Left lung (tissue), 10 donors: ENCODE measurements around the gene TAPT1. TPM values are rescaled to one million over a fixed set of nuclear protein-coding genes. Genes with fewer than 3 reads are reported as not detected.
"Not testable (repeated sequence)": the region's sequence is repeated elsewhere in the genome, so short reads cannot be mapped to it uniquely, and the experiment has no call there.

ENCODE experiments used
- ATAC-seq: fragments of 200-7000 bp; cut with Tn5 transposase; one replicate; pipeline ENCODE4 v1.9.1; 2020; ENCODE audit warnings: moderate library complexity
- DNase-seq, 4 donors: peaks; one replicate each; pipeline ENCODE4 v3.0.0-alpha.2; 2013 to 2020
- H3K27ac ChIP-seq, 2 donors: fragments of 200-600 bp; sonication (generic) in 1 of 2; one replicate each; pipeline versions ENCODE4 v1.5.0 to v1.8.0; 2020 to 2021
- H3K27me3 ChIP-seq, 2 donors: fragments of 200-600 bp; sonication (generic) in 1 of 2; one replicate each; pipeline versions ENCODE4 v1.5.0 to v1.8.0; 2020 to 2021
- H3K36me3 ChIP-seq, 2 donors: fragments of 200-600 bp; sonication (generic) in 1 of 2; one replicate each; pipeline versions ENCODE4 v1.5.0 to v1.8.0; 2020 to 2021
- H3K4me1 ChIP-seq, 2 donors: fragments of 200-600 bp; one replicate each; pipeline ENCODE4 v1.8.0; 2021
- H3K4me3 ChIP-seq, 2 donors: fragments of 200-600 bp; sonication (generic) in 1 of 2; one replicate each; pipeline versions ENCODE4 v1.5.0 to v1.8.0; 2020 to 2021; ENCODE audit warnings: mild to moderate bottlenecking in 1 of 2
- H3K9me3 ChIP-seq, 2 donors: fragments of 200-600 bp; sonication (generic) in 1 of 2; one replicate each; pipeline versions ENCODE4 v1.5.0 to v1.8.0; 2020 to 2021
- CTCF ChIP-seq, 2 donors: fragments of 200-600 bp; sonication (generic) in 1 of 2; IDR thresholded peaks; one replicate each; pipeline versions ENCODE4 v1.5.0 to v1.8.0; 2021; ENCODE audit warnings: antibody characterized with exemption in 2 of 2
- intact Hi-C, 2 donors: fragments of 100-400 bp; cut with DNase I; formaldehyde crosslinking; loops; one replicate each; pipeline versions ENCODE4 v1.11.2 to v1.14.2; 2022
- polyA plus RNA-seq, 6 donors: library from polyadenylated mRNA; unstranded; fragments of 120-200 nt; gene quantifications; one replicate each; pipeline ENCODE4 v1.2.1, GENCODE V29; 2013; ENCODE audit not compliant: insufficient read length in 6 of 6
- total RNA-seq, 2 donors: library from RNA; stranded (reverse); fragmentation: NEBNext Ultra II Directional; extraction: Animal tissue kit (Norgen Biotek cat#: 25700); gene quantifications; one replicate each; pipeline ENCODE4 v1.2.1, GENCODE V29; 2021
- donor health status: DM: no; HTN: yes; CAD: no.
- donor health status: DM: no; HTN: no; CAD: no.

TAPT1 gene
- total and polyA plus RNA-seq, 8 donors = 42.9 to 65.8 (median 52.2) TPM

DNA sequence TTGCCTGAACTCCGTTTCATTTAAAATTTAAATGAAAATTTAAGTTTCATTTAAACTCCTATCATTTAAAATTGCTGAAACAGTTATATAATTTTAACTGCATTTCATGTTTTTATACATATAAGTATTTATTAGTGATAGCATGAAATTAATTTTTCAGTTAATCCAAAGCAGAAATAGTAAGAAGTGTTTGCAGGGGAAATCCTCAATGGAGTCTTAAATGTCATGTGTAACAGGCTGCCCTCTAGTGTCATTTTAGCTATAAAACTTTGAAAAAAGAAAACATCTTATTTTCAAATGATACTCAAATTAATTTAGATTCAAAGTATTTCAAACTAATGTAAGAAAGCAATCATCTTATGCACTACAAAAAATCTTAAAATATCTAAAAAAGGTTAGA is 27.2 kb downstream of the TAPT1 start:
- H3K4me1 ChIP-seq = peaks cover 0 to 46% of the 10 kb centered on the region in 2 donors
- ATAC-seq (no peak), DNase-seq (peak in 1 of 4 donors; percentile 26)
- no peak overlapping the region for H3K4me3 ChIP-seq
- peaks cover 0 to 5% of the 10 kb centered on the region in 2 donors for H3K36me3 ChIP-seq
- intact Hi-C loops = no loop called here
- H3K27ac ChIP-seq = no peak overlapping the region
- no peak for TF ChIP-seq CTCF (IDR thresholded peaks at IDR 0.05)
- no peaks in the 10 kb centered on the region for H3K27me3 ChIP-seq
- no peaks in the 10 kb centered on the region for H3K9me3 ChIP-seq

DNA sequence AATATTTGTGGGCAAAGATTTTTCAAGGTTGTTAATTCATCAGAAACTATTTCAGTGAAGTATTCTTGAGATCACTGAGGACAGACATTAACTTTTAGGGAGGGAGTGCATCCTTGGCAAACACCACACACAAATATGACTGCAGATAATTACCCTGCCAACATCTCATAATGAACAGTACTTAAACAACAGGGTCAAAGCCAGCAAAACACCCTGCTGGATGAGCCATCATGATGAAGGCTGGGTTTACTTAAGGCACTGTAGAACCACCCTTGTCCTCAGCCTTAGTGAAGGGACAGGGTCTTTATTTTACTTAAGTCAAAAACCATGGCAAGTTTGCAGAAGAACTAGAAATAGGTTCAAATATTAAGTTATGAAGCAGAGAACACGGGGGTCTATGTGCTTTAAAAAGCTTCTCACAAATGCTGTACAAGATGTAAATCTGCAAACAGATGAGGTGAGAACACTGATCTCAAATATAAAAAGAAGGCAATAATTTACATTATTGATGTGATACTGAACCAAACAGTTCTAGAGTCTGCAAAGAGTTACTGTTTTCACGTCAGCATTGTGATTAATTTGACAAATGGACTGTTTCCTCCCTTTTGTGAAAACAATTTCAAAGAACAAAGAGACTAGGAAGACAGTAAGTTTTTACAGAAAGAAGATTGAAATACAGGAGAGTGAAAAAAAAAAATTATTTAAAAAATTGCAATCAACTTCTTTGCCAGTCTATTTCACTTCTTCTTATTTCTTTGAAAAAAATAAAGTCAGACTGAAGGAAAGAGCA is 28.2 kb downstream of the TAPT1 start:
- intact Hi-C loops = no loop called here
- Histone ChIP-seq H3K36me3 (peaks cover 0 to 5% of the 10 kb centered on the region in 2 donors), H3K27me3 (no peaks in the 10 kb centered on the region), H3K4me3 (no peak overlapping the region), H3K27ac (no peak overlapping the region), H3K9me3 (no peaks in the 10 kb centered on the region), H3K4me1 (peaks cover 0 to 46% of the 10 kb centered on the region in 2 donors)
- no peak for DNase-seq
- no peak for TF ChIP-seq CTCF (IDR thresholded peaks at IDR 0.05)
- ATAC-seq = no peak

- Histone ChIP-seq H3K36me3 (peaks cover 0 to 5% of the 10 kb centered on the region in 2 donors), H3K27me3 (no peaks in the 10 kb centered on the region), H3K4me1 (peaks cover 0 to 53% of the 10 kb centered on the region in 2 donors), H3K4me3 (peak overlapping the region in 1 of 2 donors; percentile 13), H3K27ac (peak overlapping the region; percentile 67 to 73), H3K9me3 (no peaks in the 10 kb centered on the region)
- DNase-seq = peak in 2 of 4 donors; percentile 36 to 61
- intact Hi-C loops = no loop called here
- peak in 1 of 2 donors; percentile 37 for TF ChIP-seq CTCF (IDR thresholded peaks at IDR 0.05)
- ATAC-seq = peak; percentile 94
Measured at GRCh38 chr4:16196482-16197393, 29.5 kb downstream of the TAPT1 start.

DNA sequence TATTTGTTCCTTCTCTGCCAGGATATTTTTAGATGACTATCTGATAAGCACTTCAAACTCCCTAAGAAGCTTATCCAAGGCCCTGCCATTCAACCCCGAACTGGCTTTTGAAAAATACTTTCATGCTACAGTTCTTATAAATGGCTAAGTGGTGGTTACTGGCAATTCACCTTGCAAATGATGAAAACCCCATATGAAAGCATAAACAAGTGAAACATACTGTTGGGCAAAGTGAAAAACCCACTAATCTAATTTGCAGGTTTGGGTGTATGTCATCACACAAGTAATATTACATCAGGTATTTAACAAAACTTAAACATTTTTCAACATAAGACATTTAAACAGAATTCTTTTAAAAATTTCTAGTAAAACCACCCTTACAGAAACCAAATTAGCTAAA is 31.1 kb downstream of the TAPT1 start:
- Histone ChIP-seq H3K36me3 (peaks cover 0 to 12% of the 10 kb centered on the region in 2 donors), H3K27me3 (no peaks in the 10 kb centered on the region), H3K4me1 (peaks cover 0 to 53% of the 10 kb centered on the region in 2 donors), H3K4me3 (no peak overlapping the region), H3K27ac (peak overlapping the region in 1 of 2 donors; percentile 7), H3K9me3 (no peaks in the 10 kb centered on the region)
- TF ChIP-seq CTCF (IDR thresholded peaks at IDR 0.05) = no peak
- DNase-seq = no peak
- peak; percentile 31 for ATAC-seq
- intact Hi-C loops = no loop called here

DNA sequence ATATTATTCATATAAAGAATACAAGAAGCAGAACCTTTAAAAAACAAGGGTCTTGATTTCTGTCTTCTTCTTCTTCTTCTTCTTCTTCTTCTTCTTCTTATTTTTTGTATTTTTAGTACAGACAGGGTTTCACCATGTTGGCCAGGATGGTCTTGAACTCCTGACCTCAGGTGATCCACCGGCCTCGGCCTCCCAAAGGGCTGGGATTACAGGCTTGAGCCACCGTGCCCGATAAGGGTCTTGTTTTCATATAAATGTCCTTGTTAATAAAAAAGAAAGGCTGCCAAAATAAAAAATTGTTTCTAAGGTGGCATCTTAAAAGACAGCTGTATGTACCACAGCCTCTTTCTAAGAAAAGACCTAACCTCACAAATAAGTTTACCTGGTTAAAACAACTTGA is 31.5 kb downstream of the TAPT1 start:
- H3K27me3 ChIP-seq, H3K9me3 ChIP-seq, DNase-seq, intact Hi-C loops, ATAC-seq, H3K4me3 ChIP-seq: not testable (repeated sequence)
- H3K4me1 ChIP-seq = peaks cover 0 to 53% of the 10 kb centered on the region in 2 donors
- H3K27ac ChIP-seq = peak overlapping the region in 1 of 2 donors; percentile 7
- peaks cover 0 to 14% of the 10 kb centered on the region in 2 donors for H3K36me3 ChIP-seq
